Stimulated activated CD4-positive, alpha-beta T cell treated with anti-CD3 and anti-CD28 coated beads, Interleukin-12 subunit alpha, Interleukin-12 subunit beta, amount 100 ng/mL, for 48 hours (primary cell): ENCODE data around the gene CRTC1.

Experiments used
- DNase-seq, 3 donors: peaks; one replicate each; pipeline ENCODE4 v3.0.0-alpha.2; 2020; ENCODE audit warnings: low read depth in 2 of 3, low spot score in 1 of 3

Gene CRTC1

GRCh38 chr19:18683109-18683957, at the start of gene CRTC1:
Gene CRTC1 (plus strand): TSS chr19:18683680. CDS start chr19:18683703, 23 bp downstream.
- peak; percentile 78 to 89 (median 83) for DNase-seq

GRCh38 chr19:18634612-18635297, 48.7 kb upstream of the CRTC1 start:
- no peak for DNase-seq

- DNase-seq, result no peak
Observed at GRCh38 chr19:18635831-18636182, 47.7 kb upstream of the CRTC1 start.

DNA sequence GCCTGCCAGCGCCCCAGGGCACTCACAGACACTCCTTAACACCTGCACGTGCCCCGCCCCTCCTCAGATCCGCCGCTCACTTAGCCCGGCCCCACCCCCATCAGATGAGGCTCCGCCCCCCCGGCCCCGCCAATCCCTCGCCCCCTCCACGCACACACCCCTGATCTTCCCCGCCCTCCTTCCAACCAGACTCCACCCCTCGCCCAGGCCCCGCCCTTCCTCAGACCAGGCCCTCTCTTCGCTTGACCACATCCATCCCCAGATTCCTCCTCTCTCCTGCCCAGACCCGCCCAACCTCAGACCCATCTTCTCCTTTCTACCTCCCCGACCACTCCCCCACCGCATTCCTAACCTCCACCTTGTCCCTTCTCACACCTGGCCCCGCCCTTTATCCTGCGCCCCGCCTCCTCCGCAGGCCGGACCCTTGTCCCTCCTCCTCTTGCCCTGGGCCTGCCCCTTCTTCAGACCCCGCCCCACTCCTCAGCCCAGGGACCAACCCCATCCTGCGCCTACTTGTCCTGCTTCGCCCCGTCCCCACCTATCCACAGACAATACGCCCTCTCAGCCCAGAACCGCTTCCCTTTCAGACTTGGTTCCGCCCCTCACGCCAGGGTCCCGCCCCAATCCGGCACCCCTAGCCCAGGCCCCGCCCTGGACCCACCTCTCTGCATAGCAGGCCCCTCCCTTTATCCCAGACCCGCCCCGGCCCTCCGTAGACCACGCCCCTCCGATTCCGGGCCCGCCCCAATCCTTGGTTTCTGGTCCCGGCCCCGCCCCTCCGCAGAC, 47.1 kb upstream of the CRTC1 start:
- DNase-seq, result peak; percentile 99 to 100 (median 100)

DNA sequence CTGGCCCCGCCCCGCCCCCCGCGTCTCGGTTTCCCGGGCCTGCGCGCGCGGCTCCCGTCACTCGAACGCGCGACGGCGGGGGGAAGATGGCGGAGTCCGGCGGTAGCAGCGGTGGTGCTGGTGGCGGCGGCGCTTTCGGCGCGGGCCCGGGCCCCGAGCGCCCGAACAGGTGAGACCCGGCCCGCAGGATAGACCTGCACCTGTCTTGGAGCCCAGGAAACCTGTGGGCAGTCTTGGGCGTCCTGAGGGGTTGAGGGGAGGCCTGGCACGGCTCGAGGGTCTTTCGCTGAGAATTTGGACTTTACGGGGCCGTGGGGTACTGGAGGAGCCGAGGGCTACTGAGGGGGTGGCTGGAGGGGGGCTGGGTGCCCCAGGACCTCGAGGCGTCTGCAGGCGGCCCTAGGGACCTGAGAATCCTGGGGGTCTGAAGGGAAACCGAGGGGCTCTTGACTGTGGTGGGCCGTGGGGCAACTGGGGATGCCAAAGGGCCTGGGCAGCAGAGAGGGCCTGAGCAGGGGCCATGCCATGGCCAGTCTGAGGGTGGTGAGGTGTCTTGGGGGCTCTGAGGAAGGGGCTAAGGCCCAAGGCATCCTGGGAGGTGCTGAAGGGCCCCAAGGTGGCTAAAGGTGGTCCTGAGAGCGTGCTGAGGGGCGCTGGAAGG, 46.4 kb upstream of the CRTC1 start, which contains the start of gene KLHL26:
Gene KLHL26, plus strand, starts transcription at position 60 of the 661 bp plus-strand sequence. Its CDS starts 27 bp downstream, at position 87.
- no peak for DNase-seq

GRCh38 chr19:18637673-18638630, 45.5 kb upstream of the CRTC1 start:
- no peak for DNase-seq

GRCh38 chr19:18639706-18640243, 43.7 kb upstream of the CRTC1 start:
- no peak for DNase-seq

GRCh38 chr19:18644196-18645034, 39.1 kb upstream of the CRTC1 start:
- no peak for DNase-seq

DNA sequence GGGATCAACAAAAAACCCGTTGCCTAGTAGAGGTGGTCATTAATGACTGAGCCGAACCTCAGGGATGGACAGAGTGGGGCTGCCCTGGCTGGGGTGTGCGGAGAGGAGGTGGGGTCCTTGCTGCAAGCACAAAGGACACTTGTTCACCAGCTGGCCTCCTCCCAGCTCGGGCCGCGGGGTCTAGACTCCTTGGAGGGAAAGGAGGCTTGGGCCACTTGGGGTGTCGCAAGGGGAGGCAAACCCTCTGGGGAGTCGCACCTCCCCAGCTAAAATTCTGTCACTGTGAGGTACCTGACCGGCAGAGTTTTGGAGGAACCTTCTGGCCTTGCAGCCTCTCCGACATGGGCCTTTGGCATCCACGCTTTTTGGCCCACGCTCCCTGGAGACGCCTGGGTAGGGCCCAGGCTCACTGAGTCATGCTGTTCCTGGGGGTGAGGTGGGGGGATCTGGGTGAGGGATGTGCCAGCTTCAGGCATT, 38.4 kb upstream of the CRTC1 start:
- DNase-seq, result no peak

DNA sequence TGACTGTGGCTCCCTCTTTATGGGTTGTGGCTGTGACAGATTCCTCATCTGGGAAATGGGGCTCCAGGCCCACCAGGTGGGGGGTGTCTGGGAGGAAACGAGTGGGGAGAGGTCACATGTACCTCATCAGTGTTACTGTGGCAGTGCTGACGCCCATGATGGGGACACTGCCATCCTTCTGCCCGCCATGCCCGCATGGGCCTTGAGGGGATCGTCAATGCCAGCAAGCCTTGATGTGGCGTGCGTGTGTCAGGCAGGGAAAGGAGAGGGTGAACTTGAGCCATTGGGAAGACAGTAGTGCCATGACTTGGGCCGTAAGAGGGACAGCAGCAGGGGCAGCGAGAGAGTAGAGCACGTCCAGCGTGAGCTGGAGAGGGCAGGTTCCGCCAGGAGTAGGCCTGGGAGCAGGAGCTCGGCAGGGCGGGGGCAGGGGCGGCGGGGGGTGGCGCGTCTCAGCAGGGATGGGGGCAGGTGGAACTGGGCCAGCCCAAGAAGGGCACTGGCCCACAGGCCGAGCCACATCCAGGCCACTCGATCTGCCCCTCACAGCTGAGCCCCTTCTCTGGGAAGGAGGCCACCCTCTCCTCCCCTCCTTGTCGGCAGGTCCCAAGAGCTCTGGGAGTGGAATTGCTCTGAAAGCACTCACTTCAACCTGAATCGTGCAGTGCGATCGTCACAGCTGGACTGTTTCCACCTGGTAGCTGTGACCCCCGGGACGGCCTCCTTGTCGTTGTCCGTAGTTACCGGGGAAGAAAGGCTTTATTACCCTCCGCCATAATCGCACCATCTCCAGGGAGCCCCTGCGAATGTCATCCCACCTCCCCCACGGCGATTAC, 36.7 kb upstream of the CRTC1 start:
- no peak for DNase-seq

DNA sequence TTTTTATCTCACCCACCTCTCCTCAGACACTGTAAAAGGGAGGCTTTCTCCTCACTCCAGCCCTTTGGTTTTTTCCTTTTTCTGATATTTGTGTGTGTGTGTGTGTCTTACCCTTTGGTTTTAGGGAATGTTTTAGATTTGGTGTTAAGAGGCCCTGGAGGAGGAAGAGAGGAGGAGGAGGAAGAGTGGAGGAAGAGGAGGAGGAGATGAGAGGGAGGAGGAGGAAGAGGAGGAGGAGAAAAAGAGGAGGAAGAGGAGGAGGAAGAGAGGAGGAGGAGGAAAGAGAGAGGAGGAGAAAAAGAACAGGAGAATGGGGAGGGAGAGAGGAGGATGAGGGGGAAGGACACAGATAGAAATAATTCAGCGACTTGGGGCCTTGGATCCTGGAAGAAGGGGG, 36.1 kb upstream of the CRTC1 start:
- no peak for DNase-seq

DNA sequence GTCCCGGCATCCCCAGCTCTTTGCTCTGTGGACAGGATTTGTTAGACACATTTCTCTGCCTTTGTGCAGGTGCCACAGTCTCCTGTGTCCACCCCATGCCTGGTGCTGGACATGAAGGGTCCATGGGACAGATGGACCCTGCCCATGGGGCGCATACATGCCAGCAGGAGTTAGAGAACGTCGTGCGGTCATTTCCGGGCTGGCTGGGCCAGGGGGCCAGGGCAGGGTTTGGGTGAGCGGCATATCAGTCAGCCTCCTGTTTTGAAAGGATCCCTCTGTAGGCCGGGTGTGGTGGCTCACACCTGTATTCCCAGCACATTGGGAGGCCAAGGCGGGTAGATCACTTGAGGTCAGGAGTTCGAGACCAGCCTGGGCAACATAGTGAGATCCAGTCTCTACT, 35.7 kb upstream of the CRTC1 start:
- no peak for DNase-seq

- DNase-seq, result no peak
Observed at GRCh38 chr19:18648973-18649315, 34.5 kb upstream of the CRTC1 start.

GRCh38 chr19:18649371-18650020, 34.0 kb upstream of the CRTC1 start:
- no peak for DNase-seq

DNA sequence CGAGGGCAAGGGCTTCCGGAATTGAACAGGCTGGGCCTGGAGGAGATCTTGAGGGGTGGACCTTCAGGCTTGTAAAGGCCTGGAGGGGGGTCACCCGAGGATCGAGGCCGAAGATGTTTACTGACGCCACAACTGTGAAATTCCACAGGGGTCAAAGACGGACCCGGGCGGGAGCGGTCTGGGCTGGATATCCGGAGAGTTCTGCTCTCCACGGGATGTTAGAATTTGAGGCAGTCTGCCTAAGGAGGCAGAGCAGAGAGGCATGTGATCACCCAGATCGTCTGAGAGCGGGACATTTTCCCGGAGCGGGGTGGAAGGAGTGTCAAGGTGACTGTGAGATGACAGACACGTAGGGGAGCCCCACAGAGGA, 33.5 kb upstream of the CRTC1 start:
- DNase-seq, result no peak

DNA sequence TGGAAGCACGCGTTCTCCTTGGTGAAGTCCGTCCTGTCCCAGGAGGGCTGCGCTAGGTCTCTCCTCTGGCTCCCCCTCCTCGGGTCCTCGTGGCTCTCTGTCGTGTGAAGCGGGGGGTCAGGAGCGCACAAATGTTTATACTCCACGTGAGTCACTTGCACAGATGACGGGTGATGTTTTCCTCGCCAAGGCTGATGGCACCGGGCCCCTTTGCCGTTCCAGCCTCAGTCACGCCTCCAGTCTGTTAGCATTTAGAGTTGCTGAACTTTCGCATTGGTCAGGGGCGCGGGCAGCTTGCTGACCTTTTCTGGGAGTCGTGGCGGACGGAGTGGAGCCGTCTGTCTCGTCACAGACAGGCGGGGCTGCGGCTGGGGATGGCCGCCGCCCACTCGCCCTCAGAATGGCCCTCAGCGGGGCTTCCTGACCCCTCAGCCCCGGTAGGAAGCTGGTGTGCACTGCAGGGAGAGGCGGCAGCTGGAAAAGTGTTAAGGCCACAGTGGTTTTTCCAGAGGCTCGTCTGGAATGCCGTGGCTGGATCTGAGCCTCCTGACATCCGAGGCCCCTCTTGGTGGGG, 32.9 kb upstream of the CRTC1 start:
- DNase-seq, result no peak

- DNase-seq, result no peak
Observed at GRCh38 chr19:18651300-18651699, 32.2 kb upstream of the CRTC1 start.
